H1 (cell line): Measurements from ENCODE around the gene OR51G1. TPM values are rescaled to one million over a fixed set of nuclear protein-coding genes. Genes with fewer than 3 reads are reported as not detected.

Experiments
- CBX5 ChIP-seq: fragments of 300-800, 300-1000 bp; sonication (generic); IDR thresholded peaks from 2 replicates; pipeline ENCODE4 v1.7.1; 2016; ENCODE audit warnings: antibody characterized with exemption, low read length, low read depth
- EGR1 ChIP-seq: IDR thresholded peaks from 2 replicates; pipeline ENCODE4 v1.6.1; 2011; ENCODE audit warnings: low read depth, low read length, borderline replicate concordance
- NRF1 ChIP-seq: IDR thresholded peaks from 2 replicates; pipeline ENCODE4 v1.6.1; 2011; ENCODE audit warnings: mild to moderate bottlenecking, low read depth, low read length, improper control_type of control experiment
- PHF8 ChIP-seq: fragments of 200-600 bp; sonication (generic); conservative IDR thresholded peaks from 2 replicates; pipeline ENCODE4 v1.7.1; 2012; ENCODE audit warnings: low read depth, mild to moderate bottlenecking, inconsistent platforms, low read length, moderate library complexity
- POLR2A ChIP-seq, 2 experiments: IDR thresholded peaks; 1 replicate in 1 of 2; 2 replicates in 1 of 2; pipeline ENCODE4 v1.6.1; 2011; ENCODE audit warnings: low read depth in 2 of 2, low read length in 2 of 2, mild to moderate bottlenecking in 2 of 2; ENCODE audit errors: control extremely low read depth in 1 of 2
- POU5F1 ChIP-seq: IDR thresholded peaks from 2 replicates; pipeline ENCODE4 v1.6.1; 2011; ENCODE audit warnings: low read depth, mild to moderate bottlenecking, low read length, moderate library complexity
- RNF2 ChIP-seq: fragments of 200-900, 300-1000 bp; sonication (generic); IDR thresholded peaks from 2 replicates; pipeline ENCODE4 v1.7.1; 2016; ENCODE audit warnings: borderline replicate concordance, low read depth, mild to moderate bottlenecking, antibody characterized with exemption, low read length; ENCODE audit not compliant: poor library complexity, severe bottlenecking; ENCODE audit errors: missing control alignments
- SIN3A ChIP-seq, 2 experiments: IDR thresholded peaks in 1 of 2; conservative IDR thresholded peaks in 1 of 2; 2 replicates each; pipeline ENCODE4 v1.6.1; 2011 to 2012; ENCODE audit warnings: low read length in 2 of 2, improper control_type of control experiment in 1 of 2, low read depth in 1 of 2, mild to moderate bottlenecking in 1 of 2
- ZNF274 ChIP-seq: IDR thresholded peaks from 2 replicates; pipeline ENCODE4 v1.7.0; 2012; ENCODE audit warnings: low read length, borderline replicate concordance; ENCODE audit errors: extremely low read depth
- polyA plus RNA-seq, 7 experiments: library from polyadenylated mRNA; depleted of rRNA in 3 of 7; stranded (reverse) in 5 of 7; unstranded in 2 of 7; fragments of >200 nt in 5 of 7; fragments of 200-250 nt in 2 of 7; gene quantifications; 1 replicate in 5 of 7; 2 replicates in 1 of 7; 4 replicates in 1 of 7; pipeline versions ENCODE4 v1.2.1 to v1.2.3, GENCODE V29; 2011 to 2013; ENCODE audit warnings: missing spikeins in 2 of 7, mixed read lengths in 2 of 7
- total RNA-seq: library from RNA; stranded (reverse); fragmentation: NEBNext Ultra II Directional; extraction: Animal tissue kit (Norgen Biotek cat#: 25700); gene quantifications from 2 replicates; pipeline ENCODE4 v1.2.1, GENCODE V29; 2021
- TF ChIP-seq, protein P1 (sequence below): IDR thresholded peaks from 2 replicates; pipeline ENCODE4 v1.6.1; 2012; ENCODE audit warnings: low read length, inconsistent platforms

Gene OR51G1
- total and polyA plus RNA-seq, 2 of the 8 experiments (the other 6 are each of a cell fraction or from before 2014, with no cell fraction given), result not detected

- TF ChIP-seq, protein P1, sequence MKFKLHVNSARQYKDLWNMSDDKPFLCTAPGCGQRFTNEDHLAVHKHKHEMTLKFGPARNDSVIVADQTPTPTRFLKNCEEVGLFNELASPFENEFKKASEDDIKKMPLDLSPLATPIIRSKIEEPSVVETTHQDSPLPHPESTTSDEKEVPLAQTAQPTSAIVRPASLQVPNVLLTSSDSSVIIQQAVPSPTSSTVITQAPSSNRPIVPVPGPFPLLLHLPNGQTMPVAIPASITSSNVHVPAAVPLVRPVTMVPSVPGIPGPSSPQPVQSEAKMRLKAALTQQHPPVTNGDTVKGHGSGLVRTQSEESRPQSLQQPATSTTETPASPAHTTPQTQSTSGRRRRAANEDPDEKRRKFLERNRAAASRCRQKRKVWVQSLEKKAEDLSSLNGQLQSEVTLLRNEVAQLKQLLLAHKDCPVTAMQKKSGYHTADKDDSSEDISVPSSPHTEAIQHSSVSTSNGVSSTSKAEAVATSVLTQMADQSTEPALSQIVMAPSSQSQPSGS, result no peak
- no peak for TF ChIP-seq RNF2
- TF ChIP-seq NRF1, result no peak
- no peak for TF ChIP-seq POU5F1
- no peak for TF ChIP-seq EGR1
- no peak for TF ChIP-seq POLR2A (IDR thresholded peaks at IDR 0.05; ENCODE audit: control extremely low read depth in 1 of 2, low read depth in 2 of 2, low read length in 2 of 2)
- no peak for TF ChIP-seq PHF8
- TF ChIP-seq ZNF274, result no peak
- TF ChIP-seq SIN3A (conservative IDR thresholded peaks at IDR 0.05 in 1 of 2, IDR thresholded peaks at IDR 0.05 in 1 of 2; ENCODE audit: low read depth in 1 of 2, low read length in 2 of 2), result no peak
- TF ChIP-seq CBX5, result no peak
Observed at GRCh38 chr11:4924239-4924638, at the start of gene OR51G1 (continued).
